ENCODE measurements around the gene HDDC3. TPM values are rescaled to one million over a fixed set of nuclear protein-coding genes. Genes with fewer than 3 reads are reported as not detected.
"Not testable (repeated sequence)": the region's sequence is repeated elsewhere in the genome, so short reads cannot be mapped to it uniquely, and the experiment has no call there.

HDDC3 gene
- total and polyA plus RNA-seq, 4 donors: 6.5 to 15.3 (median 7.5) TPM

GRCh38 chr15:90930861-90931574 is 1.3 kb downstream of the HDDC3 start:
- peaks cover 0 to 2% of the 10 kb centered on the region in 2 donors for H3K4me1 ChIP-seq (ENCODE audit: control insufficient read depth in 1 of 2, insufficient read depth in 2 of 2, low read length in 2 of 2)
- no peaks in the 10 kb centered on the region for H3K36me3 ChIP-seq (ENCODE audit: control insufficient read depth in 1 of 2, insufficient read depth in 2 of 2, low read length in 1 of 2)
- ATAC-seq (ENCODE audit: low FRiP score) (no peak), DNase-seq (no peak)
- peak overlapping the region in 1 of 2 donors; percentile 7 for H3K27ac ChIP-seq (ENCODE audit: low read depth in 1 of 2, low read length in 2 of 2)
- intact Hi-C loops (cut with DNase I): loop anchor here in 1 of 2 donors (2.0 kb wide), 1 partner anchor 28 kb away; the partner anchor contains the start of gene MAN2A2
- no peak overlapping the region for H3K4me3 ChIP-seq (ENCODE audit: low read length in 2 of 2)
- H3K27me3 ChIP-seq (ENCODE audit: control insufficient read depth in 1 of 2, insufficient read depth in 2 of 2, low read length in 1 of 2): no peaks in the 10 kb centered on the region
- no peaks in the 10 kb centered on the region for H3K9me3 ChIP-seq (ENCODE audit: control insufficient read depth, low read length)
- WGBS, 2 donors: 70 to 75% methylated on average over 15 of the region's 15 CpGs

DNA sequence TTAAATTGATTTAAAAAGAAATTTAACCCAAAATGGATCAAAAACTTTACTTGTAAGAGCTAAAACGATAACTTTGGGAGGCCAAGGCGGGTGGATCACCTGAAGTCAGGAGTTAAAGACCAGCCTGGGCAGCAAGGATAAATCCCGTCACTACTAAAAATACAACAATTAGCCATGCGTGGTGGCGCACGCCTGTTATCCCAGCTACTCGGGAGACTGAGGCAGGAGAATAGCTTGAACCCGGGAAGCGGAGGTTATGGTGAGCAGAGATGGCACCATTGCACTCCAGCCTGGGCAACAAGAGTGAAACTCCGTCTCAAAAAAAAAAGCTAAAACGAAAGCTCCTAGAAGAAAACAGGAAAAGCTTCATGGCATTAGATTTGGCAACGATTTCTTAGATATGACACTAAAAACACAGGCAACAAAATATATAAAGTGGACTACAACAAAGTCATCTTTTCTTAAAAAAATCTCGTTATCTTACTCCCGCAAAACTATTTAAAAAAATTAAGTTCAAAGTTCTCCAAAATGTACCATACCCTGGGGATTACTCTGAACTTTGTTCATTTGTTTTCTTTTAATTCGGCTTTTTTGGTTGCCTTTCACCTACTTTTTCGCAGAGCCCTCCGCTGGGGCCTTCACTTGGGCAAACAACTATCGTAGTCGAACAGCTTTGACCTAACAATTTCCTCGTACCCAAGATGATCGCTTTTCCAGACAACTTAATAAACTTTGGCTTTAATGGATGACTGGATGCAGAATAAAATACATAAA is 2.9 kb downstream of the HDDC3 start:
- WGBS, 2 donors: 48 to 51% methylated on average over 21 of the region's 21 CpGs
- intact Hi-C loops (cut with DNase I): loop anchor here (1.0 to 2.0 kb wide), 2 partner anchors 26 to 27 kb away; partner anchors contain the start of gene MAN2A2 (in 2 of the 2)
- H3K4me1 ChIP-seq (ENCODE audit: control insufficient read depth in 1 of 2, insufficient read depth in 2 of 2, low read length in 2 of 2): no peaks in the 10 kb centered on the region
- H3K4me3 ChIP-seq (ENCODE audit: low read length in 2 of 2): peak overlapping the region; percentile 35 to 44
- DNase-seq (no peak), ATAC-seq (ENCODE audit: low FRiP score) (no peak)
- H3K36me3 ChIP-seq (ENCODE audit: control insufficient read depth in 1 of 2, insufficient read depth in 2 of 2, low read length in 1 of 2): no peaks in the 10 kb centered on the region
- H3K27me3 ChIP-seq (ENCODE audit: control insufficient read depth in 1 of 2, insufficient read depth in 2 of 2, low read length in 1 of 2): no peaks in the 10 kb centered on the region
- H3K27ac ChIP-seq (ENCODE audit: low read depth in 1 of 2, low read length in 2 of 2): peak overlapping the region in 1 of 2 donors; percentile 62
- H3K9me3 ChIP-seq (ENCODE audit: control insufficient read depth, low read length): no peaks in the 10 kb centered on the region

DNA sequence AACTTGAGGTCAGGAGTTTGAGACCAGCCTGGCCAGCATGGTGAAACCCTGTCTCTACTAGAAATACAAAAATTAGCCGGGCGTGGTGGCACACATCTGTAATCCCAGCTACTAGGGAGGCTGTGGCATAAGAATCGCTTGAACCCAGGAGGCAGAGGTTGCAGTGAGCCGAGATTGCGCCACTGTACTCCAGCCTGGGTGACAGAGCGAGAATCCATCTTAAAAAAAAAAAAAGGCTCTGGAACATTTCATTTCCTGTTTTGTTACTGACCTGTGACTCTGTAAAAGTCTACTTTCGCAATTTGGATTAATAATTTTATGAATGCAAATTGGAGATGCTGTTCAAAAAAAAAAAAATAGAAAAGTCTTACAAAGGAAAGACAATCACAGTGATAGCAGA is 4.2 kb downstream of the HDDC3 start:
- H3K9me3 ChIP-seq (ENCODE audit: control insufficient read depth, low read length); ATAC-seq (ENCODE audit: low FRiP score); DNase-seq: not testable (repeated sequence)

GRCh38 chr15:90926766-90927165 is 5.6 kb downstream of the HDDC3 start:
- H3K4me3 ChIP-seq (ENCODE audit: low read length in 2 of 2); H3K4me1 ChIP-seq (ENCODE audit: control insufficient read depth in 1 of 2, insufficient read depth in 2 of 2, low read length in 2 of 2); H3K36me3 ChIP-seq (ENCODE audit: control insufficient read depth in 1 of 2, insufficient read depth in 2 of 2, low read length in 1 of 2); H3K9me3 ChIP-seq (ENCODE audit: control insufficient read depth, low read length); H3K27ac ChIP-seq (ENCODE audit: low read depth in 1 of 2, low read length in 2 of 2); H3K27me3 ChIP-seq (ENCODE audit: control insufficient read depth in 1 of 2, insufficient read depth in 2 of 2, low read length in 1 of 2); intact Hi-C loops (cut with DNase I); DNase-seq; ATAC-seq (ENCODE audit: low FRiP score): not testable (repeated sequence)
- WGBS, 2 donors: 88 to 90% methylated on average over 10 of the region's 10 CpGs

More for the DNA sequence above, 4.2 kb downstream of the HDDC3 start:
- H3K36me3 ChIP-seq (ENCODE audit: control insufficient read depth in 1 of 2, insufficient read depth in 2 of 2, low read length in 1 of 2); H3K27ac ChIP-seq (ENCODE audit: low read depth in 1 of 2, low read length in 2 of 2); H3K27me3 ChIP-seq (ENCODE audit: control insufficient read depth in 1 of 2, insufficient read depth in 2 of 2, low read length in 1 of 2); H3K4me3 ChIP-seq (ENCODE audit: low read length in 2 of 2); intact Hi-C loops (cut with DNase I); H3K4me1 ChIP-seq (ENCODE audit: control insufficient read depth in 1 of 2, insufficient read depth in 2 of 2, low read length in 2 of 2): not testable (repeated sequence)
- 94 to 99% methylated on average over 7 of the region's 7 CpGs for WGBS, 2 donors

DNA sequence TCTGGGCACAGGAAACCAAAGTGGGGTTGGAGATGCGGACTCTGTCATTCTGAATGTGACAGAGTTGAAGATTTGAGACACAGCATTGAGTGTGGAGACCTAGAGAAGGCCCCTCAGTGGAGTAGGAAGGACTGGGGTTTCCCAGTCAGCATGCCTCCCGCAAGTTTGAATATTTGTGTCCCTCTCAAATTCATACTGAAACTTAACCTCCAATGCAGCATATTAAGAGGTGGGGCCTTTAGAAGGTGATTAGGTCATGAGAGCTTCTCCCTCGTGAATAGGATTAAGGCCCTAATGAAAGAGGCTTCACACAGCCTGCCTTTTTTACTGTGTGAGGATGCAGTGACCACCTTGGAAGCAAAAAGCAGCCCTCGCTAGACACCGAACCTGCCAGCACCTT is 8.0 kb downstream of the HDDC3 start:
- no peak overlapping the region for H3K27ac ChIP-seq (ENCODE audit: low read depth in 1 of 2, low read length in 2 of 2)
- intact Hi-C loops (cut with DNase I): no loop called here
- ATAC-seq (ENCODE audit: low FRiP score): no peak

GRCh38 chr15:90922712-90923322 is 9.5 kb downstream of the HDDC3 start:
- peaks cover 0 to 12% of the 10 kb centered on the region in 2 donors for H3K36me3 ChIP-seq (ENCODE audit: control insufficient read depth in 1 of 2, insufficient read depth in 2 of 2, low read length in 1 of 2)
- H3K27ac ChIP-seq (ENCODE audit: low read depth in 1 of 2, low read length in 2 of 2); DNase-seq; intact Hi-C loops (cut with DNase I); ATAC-seq (ENCODE audit: low FRiP score); H3K4me3 ChIP-seq (ENCODE audit: low read length in 2 of 2); H3K27me3 ChIP-seq (ENCODE audit: control insufficient read depth in 1 of 2, insufficient read depth in 2 of 2, low read length in 1 of 2); H3K9me3 ChIP-seq (ENCODE audit: control insufficient read depth, low read length); H3K4me1 ChIP-seq (ENCODE audit: control insufficient read depth in 1 of 2, insufficient read depth in 2 of 2, low read length in 2 of 2): not testable (repeated sequence)
- 91 to 94% methylated on average over 7 of the region's 7 CpGs for WGBS, 2 donors

More for the DNA sequence above, 8.0 kb downstream of the HDDC3 start:
- Histone ChIP-seq H3K4me1 (ENCODE audit: control insufficient read depth in 1 of 2, insufficient read depth in 2 of 2, low read length in 2 of 2) (no peaks in the 10 kb centered on the region), H3K36me3 (ENCODE audit: control insufficient read depth in 1 of 2, insufficient read depth in 2 of 2, low read length in 1 of 2) (peaks cover 0 to 5% of the 10 kb centered on the region in 2 donors), H3K9me3 (ENCODE audit: control insufficient read depth, low read length) (no peaks in the 10 kb centered on the region), H3K4me3 (ENCODE audit: low read length in 2 of 2) (no peak overlapping the region), H3K27me3 (ENCODE audit: control insufficient read depth in 1 of 2, insufficient read depth in 2 of 2, low read length in 1 of 2) (no peaks in the 10 kb centered on the region)
- DNase-seq: no peak
- WGBS, 2 donors: 86 to 87% methylated on average over 5 of the region's 5 CpGs

- Histone ChIP-seq H3K4me1 (ENCODE audit: control insufficient read depth in 1 of 2, insufficient read depth in 2 of 2, low read length in 2 of 2) (no peaks in the 10 kb centered on the region), H3K27me3 (ENCODE audit: control insufficient read depth in 1 of 2, insufficient read depth in 2 of 2, low read length in 1 of 2) (no peaks in the 10 kb centered on the region), H3K36me3 (ENCODE audit: control insufficient read depth in 1 of 2, insufficient read depth in 2 of 2, low read length in 1 of 2) (peaks cover 0 to 14% of the 10 kb centered on the region in 2 donors), H3K27ac (ENCODE audit: low read depth in 1 of 2, low read length in 2 of 2) (no peak overlapping the region), H3K9me3 (ENCODE audit: control insufficient read depth, low read length) (no peaks in the 10 kb centered on the region), H3K4me3 (ENCODE audit: low read length in 2 of 2) (no peak overlapping the region)
- intact Hi-C loops (cut with DNase I): no loop called here
- DNase-seq (no peak), ATAC-seq (ENCODE audit: low FRiP score) (no peak)
- WGBS, 2 donors: 86% methylated on average over 4 of the region's 4 CpGs
Measured at GRCh38 chr15:90921887-90922286, 10.5 kb downstream of the HDDC3 start.

GRCh38 chr15:90918835-90919234 is 13.5 kb downstream of the HDDC3 start:
- intact Hi-C loops (cut with DNase I): no loop called here
- DNase-seq: no peak
- Histone ChIP-seq H3K36me3 (ENCODE audit: control insufficient read depth in 1 of 2, insufficient read depth in 2 of 2, low read length in 1 of 2) (peaks cover 0 to 14% of the 10 kb centered on the region in 2 donors), H3K4me1 (ENCODE audit: control insufficient read depth in 1 of 2, insufficient read depth in 2 of 2, low read length in 2 of 2) (no peaks in the 10 kb centered on the region), H3K9me3 (ENCODE audit: control insufficient read depth, low read length) (no peaks in the 10 kb centered on the region), H3K27me3 (ENCODE audit: control insufficient read depth in 1 of 2, insufficient read depth in 2 of 2, low read length in 1 of 2) (no peaks in the 10 kb centered on the region), H3K27ac (ENCODE audit: low read depth in 1 of 2, low read length in 2 of 2) (no peak overlapping the region), H3K4me3 (ENCODE audit: low read length in 2 of 2) (no peak overlapping the region)
- ATAC-seq (ENCODE audit: low FRiP score): no peak
- 88 to 95% methylated on average over 6 of the region's 6 CpGs for WGBS, 2 donors
